K562 (cell line): ENCODE data around the gene PIGQ. TPM values are rescaled to one million over a fixed set of nuclear protein-coding genes. Genes with fewer than 3 reads are reported as not detected.

Experiments used
- AFF4 ChIP-seq: sonication (generic); formaldehyde crosslinking; IDR thresholded peaks from 2 replicates; pipeline ENCODE4 v1.8.0; 2023; ENCODE audit warnings: mild to moderate bottlenecking, missing genetic modification reagents
- BHLHE40 ChIP-seq: IDR thresholded peaks from 2 replicates; pipeline ENCODE4 v1.6.1; 2011; ENCODE audit warnings: low read length, improper control_type of control experiment
- BRCA1 ChIP-seq, 2 experiments: fragments of 450-650 bp in 1 of 2; sonication (generic) in 1 of 2; formaldehyde crosslinking in 1 of 2; IDR thresholded peaks; 2 replicates each; pipeline versions ENCODE4 v1.5.0 to v1.6.1; 2017 to 2020; ENCODE audit warnings: mild to moderate bottlenecking in 1 of 2, missing genetic modification reagents in 1 of 2
- CCAR2 ChIP-seq: fragments of 200-400 bp; formaldehyde crosslinking; IDR thresholded peaks from 2 replicates; pipeline ENCODE4 v1.6.1; 2017; ENCODE audit warnings: mild to moderate bottlenecking, low read depth, low read length
- CREM ChIP-seq: IDR thresholded peaks from 2 replicates; pipeline ENCODE4 v1.6.1; 2014; ENCODE audit warnings: antibody characterized with exemption, low read depth
- CTCFL ChIP-seq: IDR thresholded peaks from 2 replicates; pipeline ENCODE4 v1.6.1; 2011; ENCODE audit warnings: borderline replicate concordance, low read depth, mild to moderate bottlenecking, moderate library complexity, low read length; ENCODE audit not compliant: insufficient read depth, poor library complexity, severe bottlenecking
- E2F6 ChIP-seq, 2 experiments: IDR thresholded peaks; 2 replicates each; pipeline ENCODE4 v1.6.1; 2011; ENCODE audit warnings: borderline replicate concordance in 1 of 2, control low read depth in 1 of 2, low read depth in 1 of 2, low read length in 1 of 2, mild to moderate bottlenecking in 1 of 2, mixed read lengths in 1 of 2, moderate library complexity in 1 of 2; ENCODE audit not compliant: insufficient read depth in 1 of 2, insufficient read length in 1 of 2, poor library complexity in 1 of 2, severe bottlenecking in 1 of 2; ENCODE audit errors: extremely low read depth in 1 of 2
- ETV1 ChIP-seq: fragments of 450-650 bp; conservative IDR thresholded peaks from 2 replicates; pipeline ENCODE4 v1.6.1; 2016; ENCODE audit warnings: missing genetic modification characterization, control low read depth, low read depth, missing compliant biosample characterization
- JUNB ChIP-seq: fragments of 450-650 bp; formaldehyde crosslinking; conservative IDR thresholded peaks from 2 replicates; pipeline ENCODE4 v1.4.0; 2020; ENCODE audit warnings: mild to moderate bottlenecking
- MAFF ChIP-seq: IDR thresholded peaks from 2 replicates; pipeline ENCODE4 v1.6.1; 2012; ENCODE audit warnings: low read length, improper control_type of control experiment
- NFRKB ChIP-seq: fragments of 450-650 bp; IDR thresholded peaks from 2 replicates; pipeline ENCODE4 v1.6.1; 2016; ENCODE audit warnings: low read depth
- POLR2AphosphoS5 ChIP-seq: IDR thresholded peaks from 2 replicates; pipeline ENCODE4 v1.6.1; 2011; ENCODE audit warnings: mild to moderate bottlenecking, low read depth, low read length, moderate library complexity; ENCODE audit not compliant: control insufficient read depth, insufficient read depth
- RBM14 ChIP-seq: fragments of 200-400 bp; formaldehyde crosslinking; IDR thresholded peaks from 2 replicates; pipeline ENCODE4 v1.6.1; 2018; ENCODE audit warnings: low read depth, mild to moderate bottlenecking, low read length, moderate library complexity, borderline replicate concordance; ENCODE audit not compliant: insufficient read depth
- TAF15 ChIP-seq: fragments of 200-400 bp; formaldehyde crosslinking; IDR thresholded peaks from 2 replicates; pipeline ENCODE4 v1.6.1; 2017; ENCODE audit warnings: mild to moderate bottlenecking, low read depth, low read length, moderate library complexity
- ZBTB1 ChIP-seq: sonication (generic); formaldehyde crosslinking; IDR thresholded peaks from 2 replicates; pipeline ENCODE4 v1.8.1; 2023; ENCODE audit warnings: missing genetic modification reagents, low read depth, mild to moderate bottlenecking, borderline replicate concordance
- ZNF316 ChIP-seq: fragments of 450-650 bp; IDR thresholded peaks from 2 replicates; pipeline ENCODE4 v1.6.1; 2016
- ZNF511 ChIP-seq: sonication (generic); formaldehyde crosslinking; IDR thresholded peaks from 2 replicates; pipeline ENCODE4 v1.8.0; 2022; ENCODE audit warnings: mild to moderate bottlenecking, missing genetic modification reagents
- polyA plus RNA-seq, 8 experiments: library from polyadenylated mRNA; depleted of rRNA in 4 of 8; stranded (reverse) in 5 of 8; unstranded in 3 of 8; fragments of >200 nt; fragmentation: Nextera tagmentation in 2 of 8; fragmentation: Illumina TruSeq in 1 of 8; extraction: Ambion mirVana in 2 of 8; extraction: Trizol in 1 of 8; gene quantifications; 2 replicates each; pipeline versions ENCODE4 v1.2.1 to v1.2.3, GENCODE V29; 2011 to 2014; ENCODE audit warnings: inconsistent platforms in 1 of 8, missing spikeins in 1 of 8
- total RNA-seq, 7 experiments: library from RNA; depleted of rRNA in 6 of 7; stranded (reverse); fragments of >200 nt in 6 of 7; fragmentation: Illumina TruSeq in 2 of 7; extraction: Trizol in 2 of 7; gene quantifications; 2 replicates each; pipeline versions ENCODE4 v1.2.1 to v1.2.3, GENCODE V29; 2011 to 2021; ENCODE audit warnings: low replicate concordance in 1 of 7

Gene PIGQ
- total and polyA plus RNA-seq, 9 of the 15 experiments (the other 6 are each of a cell fraction or from before 2014, with no cell fraction given): 0.20 to 49.6 (median 11.7) TPM

DNA sequence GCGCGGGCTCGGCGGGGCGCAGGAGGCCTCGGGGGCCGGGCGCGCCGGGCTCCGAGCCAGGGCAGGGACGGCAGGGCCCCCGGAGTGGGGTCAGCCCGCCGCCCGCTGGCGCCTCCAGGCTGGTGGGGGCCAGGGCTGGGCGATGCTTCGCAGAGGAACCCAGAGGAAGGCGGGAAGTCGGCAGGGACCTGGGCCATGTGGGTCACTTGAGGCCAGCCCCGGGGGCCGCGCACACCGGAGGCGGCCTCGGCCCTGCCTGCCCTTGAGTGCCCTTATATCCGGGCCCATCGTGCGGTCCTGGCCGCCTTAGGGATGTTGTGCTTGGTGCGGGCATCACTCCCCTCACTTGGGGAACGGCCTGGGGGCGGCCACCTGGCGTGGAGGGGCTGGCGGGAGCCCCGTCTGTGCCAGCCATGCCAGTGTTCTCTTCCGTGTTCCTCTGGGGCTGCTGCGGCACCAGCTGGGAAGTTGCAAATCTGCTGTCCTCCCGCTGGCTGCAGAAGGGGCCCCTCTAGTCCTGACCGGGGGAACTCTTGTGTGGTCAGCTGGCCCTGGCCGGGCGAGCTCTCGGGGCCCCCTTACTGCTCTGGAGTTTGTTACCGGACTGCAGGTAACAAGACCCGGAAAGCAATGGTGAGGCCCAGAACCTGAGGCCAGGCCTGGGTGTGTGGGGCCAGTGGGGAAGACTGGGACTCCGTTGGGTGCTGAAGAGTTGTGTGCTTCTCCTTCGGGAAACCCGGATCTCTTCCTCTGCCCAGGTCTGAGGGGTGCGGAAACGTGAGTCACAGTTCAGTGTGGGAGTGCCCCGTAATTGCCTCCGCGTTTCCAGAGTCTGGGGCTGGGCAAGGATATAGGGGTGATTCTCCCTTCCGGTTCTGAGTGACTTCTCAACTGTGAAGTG is 41.4 kb upstream of the PIGQ start (continued):
- peak; percentile 49; the same call in 1 of the 2 replicates for TF ChIP-seq ZBTB1
- no peak for TF ChIP-seq CCAR2
- TF ChIP-seq RBM14: peak; percentile 93; the same call in 1 of the 2 replicates
- no peak for TF ChIP-seq TAF15
- TF ChIP-seq AFF4: peak; percentile 73
- TF ChIP-seq ZNF511: 0 out of 2 replicates have a peak, but pooled peaks have one; percentile 63
- no peak for TF ChIP-seq JUNB (CRISPR knock-in tag)
- peak; percentile 87 for TF ChIP-seq ETV1
- no peak for TF ChIP-seq CTCFL
- TF ChIP-seq NFRKB: peak; percentile 67; the same call in 1 of the 2 replicates
- TF ChIP-seq ZNF316: no peak
- no peak for TF ChIP-seq BRCA1 (IDR thresholded peaks at IDR 0.05)
- TF ChIP-seq BRCA1 (CRISPR knock-in tag; IDR thresholded peaks at IDR 0.05): no peak
- TF ChIP-seq E2F6 (IDR thresholded peaks at IDR 0.05; ENCODE audit: borderline replicate concordance in 1 of 2, extremely low read depth in 1 of 2, insufficient read depth in 1 of 2, insufficient read length in 1 of 2, low read depth in 1 of 2, low read length in 1 of 2, poor library complexity in 1 of 2, severe bottlenecking in 1 of 2): peak; percentile 93 to 97
- peak; percentile 61; the same call in 1 of the 2 replicates for TF ChIP-seq POLR2AphosphoS5
- peak; percentile 79 for TF ChIP-seq BHLHE40
- peak; percentile 40; the same call in 1 of the 2 replicates for TF ChIP-seq CREM
- TF ChIP-seq MAFF: no peak
